ENCODE results near the gene INSYN1.
"Not testable (repeated sequence)": the region's sequence is repeated elsewhere in the genome, so short reads cannot be mapped to it uniquely, and the experiment has no call there.

The INSYN1 gene, protein sequence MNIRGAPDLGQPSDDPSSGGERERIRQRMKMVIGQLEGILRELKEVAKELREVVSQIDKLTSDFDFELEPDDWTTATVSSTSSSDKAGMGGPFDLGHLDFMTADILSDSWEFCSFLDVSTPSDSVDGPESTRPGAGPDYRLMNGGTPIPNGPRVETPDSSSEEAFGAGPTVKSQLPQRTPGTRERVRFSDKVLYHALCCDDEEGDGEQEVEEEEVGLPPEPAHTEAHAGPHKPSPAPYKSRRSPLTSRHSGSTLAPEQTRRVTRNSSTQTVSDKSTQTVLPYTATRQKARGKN

DNA sequence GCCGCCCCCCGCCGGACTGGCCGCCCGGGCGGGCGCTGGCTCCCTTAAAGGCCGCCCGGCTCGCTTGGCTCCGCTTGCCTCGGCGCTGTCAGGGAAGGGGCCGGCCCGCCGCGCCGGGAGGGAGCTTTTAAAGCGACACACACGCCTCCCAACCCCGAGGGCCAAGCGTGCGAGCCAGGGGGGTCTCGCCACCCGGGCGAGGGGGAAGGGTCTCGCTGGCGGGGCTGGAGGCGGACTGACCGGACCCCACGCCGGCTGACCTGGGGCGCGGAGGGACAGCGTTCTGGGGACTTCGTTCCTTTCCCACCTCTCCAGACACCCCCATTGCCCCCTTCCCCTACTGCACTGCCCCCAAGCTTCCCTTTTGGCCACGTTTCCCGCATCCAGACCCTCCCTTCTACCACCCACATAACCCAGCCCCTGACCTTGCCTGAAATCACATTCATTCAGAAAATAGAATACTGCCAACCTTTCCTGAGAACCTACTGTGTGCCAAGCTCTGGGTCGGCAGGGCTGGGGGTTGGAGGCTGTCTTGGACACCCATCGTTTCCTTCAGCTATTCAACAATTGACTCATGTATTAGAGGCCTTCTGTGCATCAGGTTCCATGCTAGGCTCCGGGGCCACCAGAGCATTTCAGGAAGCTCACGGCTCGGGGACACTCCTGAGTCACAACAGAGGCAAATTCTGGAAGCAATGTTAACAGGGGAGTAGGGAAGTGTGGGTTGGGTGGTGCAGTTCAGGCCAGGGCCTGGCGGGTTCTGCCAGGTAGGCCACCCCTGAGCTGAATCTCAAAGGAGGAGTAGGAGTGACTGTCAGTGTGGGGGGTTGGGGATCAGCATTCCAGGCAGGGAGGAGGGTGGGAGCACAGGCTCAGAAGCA lies at the start of gene INSYN1:
INSYN1 (minus strand) TSS at position 102 of the 881 bp plus-strand sequence. CDS start 2,221 bp downstream, outside the sequence.
- no peak for DNase-seq

DNA sequence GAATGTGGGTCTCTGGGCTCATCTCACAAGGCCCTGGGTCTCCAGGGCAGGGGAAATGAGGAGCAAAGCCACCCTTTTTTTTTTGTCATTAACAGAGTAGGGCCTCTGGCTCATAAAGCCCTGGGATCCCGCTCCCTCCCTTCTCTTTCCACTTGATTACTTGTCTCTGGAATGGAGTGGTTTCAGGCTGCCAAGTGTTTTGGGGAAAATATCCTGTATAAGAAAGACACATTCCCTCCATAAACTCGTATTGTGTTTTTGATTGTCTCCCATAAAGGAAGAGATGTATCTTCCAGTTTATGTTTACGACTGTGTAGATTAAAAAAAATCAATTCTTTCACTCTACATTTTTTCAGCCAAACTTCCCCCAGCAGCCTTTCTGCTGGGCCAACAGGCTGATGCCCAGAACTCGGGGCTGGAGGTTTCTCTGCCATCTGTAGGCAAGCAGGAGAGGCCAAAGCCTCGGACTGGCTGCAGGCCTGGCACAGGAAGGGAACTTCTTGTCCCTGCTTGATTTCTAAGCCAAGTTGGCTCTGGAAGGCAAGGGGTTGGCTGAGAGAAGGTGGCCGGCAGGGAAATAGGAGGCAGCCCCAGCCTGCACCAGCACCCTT lies 49.4 kb upstream of the INSYN1 start:
- DNase-seq, result no peak

DNA sequence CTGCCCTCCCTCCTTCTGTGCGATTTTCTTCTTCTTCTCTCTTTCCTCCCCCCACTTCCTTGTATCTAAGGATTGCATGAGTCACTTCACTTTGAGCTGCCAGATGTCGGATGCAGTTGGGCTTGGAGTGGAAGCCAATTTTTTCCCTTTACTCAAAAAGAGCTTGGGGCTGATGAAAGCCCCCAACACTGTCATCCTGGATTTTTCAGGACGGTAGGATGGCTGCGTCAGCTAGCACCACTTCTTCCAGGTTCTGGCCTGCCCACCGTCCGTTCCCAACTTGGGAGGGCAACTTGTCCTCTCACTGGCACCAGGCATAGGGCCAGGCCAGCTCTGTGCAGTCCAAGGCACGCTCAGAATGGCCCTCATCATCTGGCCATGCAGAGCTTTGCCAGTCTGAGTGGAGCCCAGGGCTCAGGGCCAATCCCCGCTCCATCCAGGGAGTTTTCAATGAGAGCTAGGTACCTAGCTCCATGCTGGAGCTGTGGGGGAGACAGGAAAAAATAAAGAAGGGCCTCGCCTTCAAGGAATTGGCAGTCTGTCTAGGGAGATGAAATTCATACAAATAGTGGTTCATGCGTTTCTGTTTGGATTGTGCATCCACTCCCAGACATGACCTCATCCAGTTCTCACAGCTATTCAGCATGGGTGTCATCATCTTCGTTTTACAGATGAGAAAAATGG lies 47.7 kb upstream of the INSYN1 start:
- no peak for DNase-seq

DNA sequence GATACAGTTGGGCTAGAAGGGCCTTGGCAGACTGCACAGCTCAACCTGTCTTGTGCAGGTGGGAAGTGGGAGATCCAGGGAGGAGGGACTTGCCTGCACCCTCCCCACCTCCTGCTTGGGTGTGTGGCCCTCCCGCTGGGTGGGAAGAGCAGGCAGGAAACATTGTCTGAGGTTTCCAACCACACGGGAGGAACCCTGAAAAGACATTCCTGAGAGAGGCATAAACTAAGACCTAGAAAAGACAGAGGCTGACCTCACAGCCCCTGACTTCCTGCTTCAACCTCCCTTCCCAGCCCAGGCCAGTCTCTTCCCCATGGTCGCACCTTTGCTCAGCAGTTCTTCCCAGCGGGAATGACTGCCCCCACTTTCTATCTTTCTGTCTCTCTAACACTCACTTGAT lies 46.3 kb upstream of the INSYN1 start:
- DNase-seq, result no peak

DNA sequence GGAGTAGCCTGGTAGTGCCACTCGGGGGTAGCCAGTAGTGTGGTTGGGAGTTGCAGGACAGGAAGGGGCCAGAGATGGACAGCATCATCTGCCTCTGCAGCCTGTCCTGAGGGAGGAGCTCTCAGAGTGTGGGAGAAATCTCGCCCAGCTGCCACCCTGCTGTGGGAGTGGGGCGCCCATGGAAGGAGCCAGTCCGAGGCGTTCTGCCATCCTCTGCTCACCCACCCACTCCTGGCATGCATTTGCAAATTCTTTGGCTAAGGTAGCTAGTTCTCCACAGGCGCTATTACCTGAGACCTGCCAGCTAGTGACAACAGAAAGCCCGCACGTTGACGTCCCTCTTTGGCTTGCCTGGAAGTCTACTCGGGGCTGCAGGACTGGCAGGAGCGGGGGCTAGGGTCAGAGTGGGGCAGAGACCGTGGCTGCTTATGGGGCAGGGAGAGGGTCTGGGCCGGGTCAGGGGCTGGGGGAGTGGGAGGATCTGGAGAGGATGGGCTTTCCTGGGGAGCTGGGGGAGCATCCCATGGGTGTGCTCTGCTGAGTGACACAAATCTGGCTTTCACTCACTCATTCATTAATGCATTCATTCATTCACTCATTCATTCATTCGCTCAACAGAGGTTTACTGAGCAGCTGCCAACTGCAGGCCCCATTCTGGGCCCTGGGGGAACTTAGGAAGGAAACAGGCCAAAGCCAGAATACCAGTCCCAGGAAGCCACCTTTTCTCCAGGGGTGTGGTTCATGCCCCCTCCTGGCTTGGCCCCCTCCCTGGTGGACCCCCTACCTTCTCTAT lies 44.4 kb upstream of the INSYN1 start:
- no peak for DNase-seq

GRCh38 chr15:73796331-73796831 lies 43.2 kb upstream of the INSYN1 start:
- no peak for DNase-seq

GRCh38 chr15:73794443-73795133 lies 41.4 kb upstream of the INSYN1 start:
- no peak for DNase-seq

DNA sequence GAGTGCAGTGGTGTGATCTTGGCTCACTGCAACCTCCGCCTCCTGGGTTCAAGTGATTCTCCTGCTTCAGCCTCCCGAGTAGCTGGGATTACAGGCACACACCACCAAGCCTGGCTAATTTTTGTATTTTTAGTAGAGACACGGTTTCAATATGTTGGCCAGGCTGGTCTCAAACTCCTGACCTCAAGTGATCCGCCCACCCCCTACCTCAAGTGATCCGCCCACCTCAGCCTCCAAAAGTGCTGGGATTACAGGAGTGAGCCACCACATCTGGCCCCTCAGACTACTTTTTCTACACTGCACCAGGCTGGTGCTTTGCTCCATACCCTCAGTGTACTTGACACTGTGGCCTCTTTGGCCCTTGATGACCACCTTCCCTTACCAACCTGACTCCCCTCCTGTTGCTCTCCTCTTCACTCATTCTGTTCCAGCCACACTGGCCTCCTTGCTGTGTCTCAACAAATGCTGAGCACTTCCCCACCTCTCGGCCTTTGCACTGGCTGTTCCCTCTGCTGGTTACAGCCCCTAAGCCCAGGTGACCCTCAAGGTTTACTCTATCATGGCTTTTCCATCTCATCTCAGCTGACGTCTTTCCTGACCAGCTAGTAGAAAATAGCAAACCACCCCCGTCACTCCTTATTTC lies 39.9 kb upstream of the INSYN1 start:
- not testable (repeated sequence) for DNase-seq

DNA sequence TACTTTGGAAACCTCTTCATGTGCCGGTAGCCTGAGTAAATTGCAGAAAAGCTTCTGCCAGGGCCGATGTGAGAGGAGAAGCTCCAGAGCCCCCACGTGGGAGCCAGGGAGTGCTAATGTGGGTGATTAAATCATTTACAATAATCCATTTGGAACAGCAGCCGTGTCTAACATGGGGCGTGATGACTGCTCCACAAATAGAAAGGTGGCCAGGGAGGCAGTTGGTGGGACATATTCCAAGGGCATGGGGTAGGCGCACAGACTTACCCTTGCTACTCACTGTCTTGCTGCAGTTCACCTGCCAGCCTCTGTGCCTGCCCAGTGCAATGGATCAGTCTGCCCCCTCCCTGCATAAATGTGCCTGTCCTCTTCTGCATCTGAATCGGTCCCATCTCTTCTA lies 39.3 kb upstream of the INSYN1 start:
- DNase-seq, result no peak

DNA sequence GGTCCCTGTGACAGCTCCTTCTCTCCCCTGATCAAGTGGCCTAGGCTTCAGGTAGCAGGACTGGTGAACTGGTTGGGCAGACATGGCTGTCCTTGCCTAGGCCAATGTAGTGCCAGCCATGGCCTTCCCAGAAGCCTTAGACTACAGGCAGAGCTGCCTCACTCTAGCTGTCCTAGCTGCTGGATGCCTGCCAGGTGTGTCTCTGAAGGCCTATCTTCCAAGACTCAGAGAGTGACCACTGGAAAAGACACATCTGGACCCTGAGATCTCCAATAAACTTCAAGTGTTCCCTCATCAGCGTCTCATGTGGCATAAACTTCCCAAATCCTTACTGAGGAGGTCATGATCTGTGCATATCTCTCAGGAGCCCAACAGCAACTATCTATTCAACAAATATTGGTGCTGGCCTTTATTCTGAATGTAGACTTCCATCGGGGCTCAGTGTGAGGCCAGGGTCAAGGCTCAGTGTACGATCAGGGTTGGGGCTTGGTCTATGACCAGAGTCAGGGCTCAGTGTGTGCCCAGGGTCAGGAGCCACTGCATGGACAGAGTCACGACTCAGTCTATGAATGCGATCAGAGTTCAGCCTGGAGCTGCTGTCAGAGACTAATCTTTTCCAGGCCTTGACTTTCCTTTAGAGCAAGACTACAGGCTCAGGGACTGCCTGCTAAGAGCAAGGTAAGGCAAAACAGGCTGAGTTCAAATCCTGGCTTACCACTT lies 36.5 kb upstream of the INSYN1 start:
- DNase-seq, result no peak

- no peak for DNase-seq
Measured at GRCh38 chr15:73787621-73788020, 34.5 kb upstream of the INSYN1 start.

GRCh38 chr15:73786538-73786937 lies 33.4 kb upstream of the INSYN1 start:
- DNase-seq, result no peak

DNA sequence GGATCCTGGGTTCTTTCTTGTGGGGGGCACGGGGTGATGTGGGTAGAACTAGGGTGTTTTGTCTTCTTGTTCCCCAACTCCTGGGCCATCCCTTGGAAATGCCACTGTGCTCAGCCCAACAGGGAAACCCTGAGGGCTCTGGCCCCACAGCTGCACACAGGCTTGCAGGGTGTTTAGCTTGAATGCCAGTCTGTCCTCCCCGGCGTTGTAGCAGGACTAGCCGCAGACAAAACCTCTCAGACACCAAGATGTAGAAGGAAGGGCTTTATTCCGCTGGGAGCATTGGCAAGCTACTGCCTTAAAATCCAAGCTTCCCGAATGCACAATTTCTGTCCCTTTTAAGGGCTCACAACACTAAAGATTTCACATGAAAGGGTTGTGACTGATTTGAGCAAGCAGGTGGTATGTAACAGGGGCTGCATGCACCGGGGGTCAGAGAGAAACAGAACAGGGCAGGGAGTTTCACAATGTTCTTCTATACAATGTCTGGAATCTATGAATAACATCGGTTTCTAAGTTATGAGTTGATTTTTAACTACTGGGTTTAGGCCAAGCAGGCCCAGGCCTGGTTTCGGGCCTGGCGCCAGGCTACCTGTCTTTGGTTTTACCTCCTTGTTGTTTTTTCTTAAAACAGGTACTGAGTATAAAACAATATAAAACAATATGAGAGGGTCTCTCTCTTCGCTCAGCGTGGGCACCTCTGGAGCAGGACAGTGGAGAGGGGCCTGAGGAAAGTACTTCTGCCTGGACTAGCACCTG lies 32.3 kb upstream of the INSYN1 start:
- DNase-seq, result not testable (repeated sequence)

GRCh38 chr15:73784291-73784690 lies 31.1 kb upstream of the INSYN1 start:
- DNase-seq, result no peak

GRCh38 chr15:73782344-73782959 lies 29.3 kb upstream of the INSYN1 start:
- DNase-seq, result no peak

DNA sequence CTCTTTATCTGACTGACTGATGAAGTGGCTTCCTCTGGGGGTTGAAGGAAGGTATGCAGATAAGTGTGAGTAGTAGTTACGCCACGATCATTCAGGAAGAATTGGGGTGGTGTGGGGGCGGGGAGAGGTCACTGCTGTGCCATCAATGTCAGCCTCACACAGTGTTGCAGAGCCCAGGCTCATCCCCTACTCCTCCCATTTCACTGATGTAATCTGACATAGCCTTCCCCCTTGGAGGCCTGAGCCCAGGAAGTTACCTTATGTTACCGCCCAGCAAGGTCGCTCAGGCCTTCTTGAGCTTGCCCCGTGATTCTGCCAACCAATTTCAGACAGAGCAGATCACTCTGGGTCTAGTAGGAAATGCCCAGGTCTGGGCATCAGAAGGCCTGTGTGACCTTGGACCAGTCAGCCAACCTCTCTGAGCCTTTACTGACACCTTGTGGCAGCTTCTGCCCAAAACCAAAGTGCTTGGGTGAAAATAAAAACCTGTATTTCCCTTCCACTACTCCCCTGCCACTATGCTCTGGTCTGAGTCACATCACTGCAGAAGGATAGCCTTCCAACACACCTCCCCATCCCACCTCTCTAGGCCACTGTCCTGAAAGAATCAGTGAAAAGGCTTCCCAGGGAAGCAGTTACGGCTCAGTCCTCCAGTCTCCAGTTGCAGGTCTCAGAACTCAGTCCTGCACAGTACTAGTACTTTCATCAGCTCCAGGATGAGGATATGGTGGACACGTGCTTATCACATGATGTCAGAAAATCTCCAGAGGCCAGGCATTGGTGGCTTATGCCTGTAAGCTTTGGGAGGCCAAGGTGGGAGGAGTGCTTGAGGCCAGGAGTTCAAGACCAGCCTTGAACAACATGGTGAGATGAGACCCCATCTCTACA lies 28.1 kb upstream of the INSYN1 start:
- DNase-seq, result no peak

GRCh38 chr15:73779974-73780373 lies 26.8 kb upstream of the INSYN1 start:
- no peak for DNase-seq

DNA sequence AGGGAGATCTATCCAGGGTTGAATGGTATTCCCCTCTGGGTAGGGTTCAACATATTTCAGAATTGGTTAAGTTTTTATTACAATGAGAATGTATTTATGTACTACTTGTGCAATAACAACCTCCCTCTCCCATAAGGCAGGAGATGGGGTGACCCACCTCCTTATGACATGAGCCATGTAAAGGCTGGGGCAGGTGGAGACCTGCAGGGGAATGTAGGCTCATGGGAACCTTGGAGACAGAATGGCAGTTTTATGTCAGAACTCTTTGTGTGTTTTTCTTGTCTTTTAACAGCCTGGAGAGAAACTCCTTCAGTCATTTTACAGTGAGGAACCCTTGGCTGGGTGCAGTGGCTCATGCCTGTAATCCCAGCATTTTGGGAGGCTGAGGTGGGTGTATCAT lies 24.6 kb upstream of the INSYN1 start:
- DNase-seq, result no peak

All from SIG-M5 (cell line).